Ovary (tissue), 3 donors: ENCODE data around the gene TMED10.

Experiments
- CTCF ChIP-seq, 3 donors: fragments of 450-650 bp in 2 of 3; fragments of 200-600 bp in 1 of 3; IDR thresholded peaks; one replicate each; pipeline versions ENCODE4 v1.5.1 to v1.8.0; 2016 to 2022; ENCODE audit warnings: antibody characterized with exemption in 3 of 3, mild to moderate bottlenecking in 1 of 3
- POLR2A ChIP-seq: fragments of 450-650 bp; IDR thresholded peaks from one replicate; pipeline ENCODE4 v1.6.1; 2017; ENCODE audit warnings: antibody characterized with exemption, mild to moderate bottlenecking, moderate library complexity
- donor health status: DM: no; HTN: no; CAD: no.

GRCh38 chr14:75215520-75215919 is 39.1 kb upstream of the TMED10 start:
- TF ChIP-seq CTCF (IDR thresholded peaks at IDR 0.05) (no peak), POLR2A (no peak)
